HG03095 (cell line): Measurements from ENCODE around the gene MEIOC.
"Not testable (repeated sequence)": the region's sequence is repeated elsewhere in the genome, so short reads cannot be mapped to it uniquely, and the experiment has no call there.

Source experiments
- ATAC-seq: cut with Tn5 transposase; IDR thresholded peaks from one replicate; pipeline ENCODE4 v1.9.1; 2021; ENCODE audit warnings: moderate library complexity; ENCODE audit not compliant: unreplicated experiment

Gene MEIOC

GRCh38 chr17:44700288-44700687 is 44.0 kb downstream of the MEIOC start:
- ATAC-seq, result not testable (repeated sequence)

- ATAC-seq, result no peak
These were observed 51.6 kb downstream of the MEIOC start for GRCh38 chr17:44707755-44708400.

- no peak for ATAC-seq
These were observed 52.4 kb downstream of the MEIOC start, which contains the start of gene DBF4B for GRCh38 chr17:44708401-44709263. Gene DBF4B (plus strand): TSS chr17:44708665. CDS start chr17:44708821, 156 bp downstream.

GRCh38 chr17:44719444-44719843 is 63.2 kb downstream of the MEIOC start:
- no peak for ATAC-seq

- no peak for ATAC-seq
These were observed 66.0 kb downstream of the MEIOC start for GRCh38 chr17:44722254-44722653.
